Mucosa of stomach (tissue), 1 donor: ENCODE data around the gene APOL5.

ENCODE experiments used
- H3K27me3 ChIP-seq: one replicate; pipeline ENCODE4 v1.7.0; 2013; ENCODE audit warnings: mild to moderate bottlenecking, low read length; ENCODE audit not compliant: control insufficient read depth, insufficient read depth
- H3K36me3 ChIP-seq: one replicate; pipeline ENCODE4 v1.7.0; 2013; ENCODE audit warnings: low read length; ENCODE audit not compliant: control insufficient read depth, insufficient read depth
- H3K4me1 ChIP-seq: one replicate; pipeline ENCODE4 v1.7.0; 2013; ENCODE audit warnings: mild to moderate bottlenecking, low read length; ENCODE audit not compliant: control insufficient read depth, insufficient read depth
- H3K4me3 ChIP-seq: one replicate; pipeline ENCODE4 v1.7.0; 2013; ENCODE audit warnings: low read length
- H3K9ac ChIP-seq: one replicate; pipeline ENCODE4 v1.7.0; 2013; ENCODE audit warnings: mild to moderate bottlenecking, low read length, moderate library complexity
- H3K9me3 ChIP-seq: one replicate; pipeline ENCODE4 v1.7.0; 2013; ENCODE audit warnings: mild to moderate bottlenecking, low read length, moderate library complexity; ENCODE audit not compliant: control insufficient read depth
- donor health status: Pancreatic carcinoma.

The APOL5 gene

GRCh38 chr22:35777335-35777975 is 59.8 kb downstream of the APOL5 start:
- Histone ChIP-seq H3K4me3 (no peak overlapping the region), H3K9me3 (no peaks in the 10 kb centered on the region), H3K27me3 (no peaks in the 10 kb centered on the region), H3K36me3 (no peaks in the 10 kb centered on the region), H3K9ac (no peak overlapping the region), H3K4me1 (no peaks in the 10 kb centered on the region)
